Adrenal gland (tissue), 5 donors: ENCODE results near the gene RYR3.

Experiments used
- CTCF ChIP-seq, 6 experiments: fragments of 450-650 bp in 4 of 6; fragments of 200-600 bp in 2 of 6; sonication (generic) in 1 of 6; IDR thresholded peaks; 1 replicate in 5 of 6; 2 replicates in 1 of 6; pipeline versions ENCODE4 v1.5.1 to v1.8.0; 2016 to 2021; ENCODE audit warnings: antibody characterized with exemption in 6 of 6, mild to moderate bottlenecking in 2 of 6, moderate library complexity in 1 of 6
- POLR2A ChIP-seq, 2 donors: fragments of 450-650 bp; IDR thresholded peaks; one replicate each; pipeline ENCODE4 v1.6.1; 2017; ENCODE audit warnings: antibody characterized with exemption in 2 of 2, mild to moderate bottlenecking in 2 of 2, moderate library complexity in 1 of 2
- donor health status: DM: no; HTN: no; CAD: no.

GRCh38 chr15:33296050-33296449, 14.7 kb upstream of the RYR3 start:
- no peak for TF ChIP-seq CTCF (IDR thresholded peaks at IDR 0.05)
- no peak for TF ChIP-seq POLR2A (IDR thresholded peaks at IDR 0.05)
